SK-N-SH treated with all-trans-retinoic acid at 6 μM for 48 hours (cell line): Measurements from ENCODE around the gene CD99.

ENCODE experiments used
- ARNTL ChIP-seq: fragments of 450-650 bp; formaldehyde crosslinking; IDR thresholded peaks from 2 replicates; pipeline ENCODE4 v1.5.0; 2020; ENCODE audit warnings: low read depth, mild to moderate bottlenecking, moderate library complexity, borderline replicate concordance
- CREB5 ChIP-seq: fragments of 250-450 bp; sonication (Bioruptor Pico); IDR thresholded peaks from 2 replicates; pipeline ENCODE4 v1.5.1; 2020; ENCODE audit warnings: low read depth, mild to moderate bottlenecking, moderate library complexity
- CSRNP3 ChIP-seq: fragments of 250-450 bp; sonication (Bioruptor Pico); IDR thresholded peaks from 2 replicates; pipeline ENCODE4 v1.5.1; 2021; ENCODE audit warnings: mild to moderate bottlenecking, moderate library complexity
- GLIS3 ChIP-seq: fragments of 250-450 bp; sonication (Bioruptor Pico); IDR thresholded peaks from 2 replicates; pipeline ENCODE4 v1.5.0; 2020; ENCODE audit warnings: mild to moderate bottlenecking, moderate library complexity
- OSR1 ChIP-seq: fragments of 250-450 bp; sonication (Bioruptor Pico); IDR thresholded peaks from 2 replicates; pipeline ENCODE4 v1.8.0; 2022; ENCODE audit warnings: moderate library complexity, mild to moderate bottlenecking, inconsistent platforms
- TOX ChIP-seq: fragments of 250-450 bp; sonication (Bioruptor Pico); IDR thresholded peaks from 2 replicates; pipeline ENCODE4 v1.8.0; 2021; ENCODE audit warnings: mild to moderate bottlenecking, moderate library complexity, borderline replicate concordance

- TF ChIP-seq OSR1 (CRISPR knock-in tag) (no peak), CSRNP3 (CRISPR knock-in tag) (no peak), TOX (CRISPR knock-in tag) (no peak), ARNTL (CRISPR knock-in tag) (no peak), GLIS3 (CRISPR knock-in tag) (no peak), CREB5 (CRISPR knock-in tag) (no peak)
These were observed 60.2 kb downstream of the CD99 start for GRCh38 chrX:2751291-2751690.
